Esophagus muscularis mucosa (tissue), 4 donors: ENCODE measurements around the gene SKOR2. TPM values are rescaled to one million over a fixed set of nuclear protein-coding genes. Genes with fewer than 3 reads are reported as not detected.
"Not testable (repeated sequence)": the region's sequence is repeated elsewhere in the genome, so short reads cannot be mapped to it uniquely, and the experiment has no call there.

Source experiments
- DNase-seq: peaks from one replicate; pipeline ENCODE4 v3.0.0-alpha.2; 2017; ENCODE audit errors: extremely low spot score
- H3K27ac ChIP-seq, 4 donors: fragments of 200-600 bp; sonication (generic); replicated peaks in 1 of 4; 1 replicate in 3 of 4; 2 replicates in 1 of 4; pipeline ENCODE4 v1.5.1; 2016 to 2019; ENCODE audit warnings: mild to moderate bottlenecking in 1 of 4
- H3K27me3 ChIP-seq, 4 donors: fragments of 200-600 bp; sonication (generic); one replicate each; pipeline versions ENCODE4 v1.5.1 to v1.6.0; 2016 to 2019
- H3K36me3 ChIP-seq, 4 donors: fragments of 200-600 bp; sonication (generic); one replicate each; pipeline ENCODE4 v1.5.1; 2016 to 2019
- H3K4me1 ChIP-seq, 4 donors: fragments of 200-600 bp; sonication (generic); one replicate each; pipeline ENCODE4 v1.5.1; 2016 to 2019
- H3K4me3 ChIP-seq, 4 donors: fragments of 200-600 bp; sonication (generic); 1 replicate in 2 of 4; 2 replicates in 2 of 4; pipeline ENCODE4 v1.5.1; 2016 to 2019; ENCODE audit warnings: mild to moderate bottlenecking in 4 of 4, moderate library complexity in 1 of 4
- H3K9me3 ChIP-seq, 4 donors: fragments of 200-600 bp; sonication (generic); 1 replicate in 3 of 4; 2 replicates in 1 of 4; pipeline ENCODE4 v1.5.1; 2016 to 2019
- EP300 ChIP-seq: sonication (generic); formaldehyde crosslinking; IDR thresholded peaks from one replicate; pipeline ENCODE4 v1.6.1; 2017; ENCODE audit warnings: antibody characterized with exemption
- POLR2A ChIP-seq: fragments of 450-650 bp; IDR thresholded peaks from one replicate; pipeline ENCODE4 v1.6.1; 2017; ENCODE audit warnings: antibody characterized with exemption, moderate library complexity, mild to moderate bottlenecking, low read depth
- POLR2AphosphoS5 ChIP-seq, 2 donors: sonication (generic); formaldehyde crosslinking; IDR thresholded peaks; one replicate each; pipeline ENCODE4 v1.6.1; 2017; ENCODE audit warnings: antibody characterized with exemption in 2 of 2
- WGBS: methylation state at CpG from one replicate; pipeline ENCODE4 v1.1.5; 2018; 5-methylcytosine and 5-hydroxymethylcytosine counted together
- intact Hi-C: fragments of 100-400 bp; cut with DNase I; formaldehyde crosslinking; loops from one replicate; pipeline ENCODE4 v1.15.1; 2023
- total RNA-seq, 4 donors: library from RNA; depleted of rRNA; stranded (reverse); fragments of >200 nt; gene quantifications; one replicate each; pipeline versions ENCODE4 v1.1.0 to v1.2.1, GENCODE V29; 2016
- TF ChIP-seq, protein P1 (sequence below), 3 experiments: fragments of 200-600 bp in 2 of 3; fragments of 450-650 bp in 1 of 3; sonication (generic) in 2 of 3; IDR thresholded peaks; one replicate each; pipeline ENCODE4 v1.5.1; 2017 to 2019; ENCODE audit warnings: antibody characterized with exemption in 3 of 3, mild to moderate bottlenecking in 2 of 3, moderate library complexity in 1 of 3

SKOR2 gene
- total RNA-seq, 4 donors from 2014 or later, result not detected

DNA sequence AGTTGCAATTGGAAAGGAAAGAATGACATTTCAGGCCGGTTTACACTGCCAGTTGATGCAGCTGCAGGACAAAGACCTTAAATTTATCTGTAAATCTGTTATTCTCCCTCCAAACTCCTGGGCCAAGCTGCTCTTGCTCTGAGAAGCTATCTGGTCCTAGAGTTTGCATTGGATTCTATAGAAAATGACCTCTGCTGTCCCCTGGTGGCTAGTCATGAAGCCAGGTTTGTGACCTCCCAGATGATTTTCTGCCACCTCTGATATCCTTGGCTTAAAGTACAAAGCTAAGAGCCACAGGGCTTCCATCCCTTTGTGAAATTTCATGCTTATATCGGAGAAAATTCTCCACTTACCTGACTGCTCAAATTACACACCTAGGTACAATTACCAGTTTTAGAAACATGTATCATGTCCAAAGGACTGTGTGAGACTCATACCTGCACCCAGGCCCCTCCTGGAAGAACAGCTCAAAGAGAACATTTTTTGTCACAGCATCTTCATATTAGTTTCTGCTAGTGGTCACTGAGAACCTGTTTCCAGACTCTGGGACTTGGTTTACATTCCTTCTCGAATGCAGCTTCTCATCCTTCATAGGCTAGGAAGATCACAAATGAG lies 46.4 kb downstream of the SKOR2 start:
- 50% methylated on average over 3 of the region's 3 CpGs for WGBS
- Histone ChIP-seq H3K4me3 (no peak overlapping the region), H3K36me3 (no peaks in the 10 kb centered on the region), H3K9me3 (no peaks in the 10 kb centered on the region), H3K27ac (no peak overlapping the region), H3K27me3 (peaks cover 0 to 21% (median 0%) of the 10 kb centered on the region in 4 donors), H3K4me1 (no peaks in the 10 kb centered on the region)
- DNase-seq, result no peak
- no peak for TF ChIP-seq EP300
- TF ChIP-seq, protein P1, sequence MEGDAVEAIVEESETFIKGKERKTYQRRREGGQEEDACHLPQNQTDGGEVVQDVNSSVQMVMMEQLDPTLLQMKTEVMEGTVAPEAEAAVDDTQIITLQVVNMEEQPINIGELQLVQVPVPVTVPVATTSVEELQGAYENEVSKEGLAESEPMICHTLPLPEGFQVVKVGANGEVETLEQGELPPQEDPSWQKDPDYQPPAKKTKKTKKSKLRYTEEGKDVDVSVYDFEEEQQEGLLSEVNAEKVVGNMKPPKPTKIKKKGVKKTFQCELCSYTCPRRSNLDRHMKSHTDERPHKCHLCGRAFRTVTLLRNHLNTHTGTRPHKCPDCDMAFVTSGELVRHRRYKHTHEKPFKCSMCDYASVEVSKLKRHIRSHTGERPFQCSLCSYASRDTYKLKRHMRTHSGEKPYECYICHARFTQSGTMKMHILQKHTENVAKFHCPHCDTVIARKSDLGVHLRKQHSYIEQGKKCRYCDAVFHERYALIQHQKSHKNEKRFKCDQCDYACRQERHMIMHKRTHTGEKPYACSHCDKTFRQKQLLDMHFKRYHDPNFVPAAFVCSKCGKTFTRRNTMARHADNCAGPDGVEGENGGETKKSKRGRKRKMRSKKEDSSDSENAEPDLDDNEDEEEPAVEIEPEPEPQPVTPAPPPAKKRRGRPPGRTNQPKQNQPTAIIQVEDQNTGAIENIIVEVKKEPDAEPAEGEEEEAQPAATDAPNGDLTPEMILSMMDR (IDR thresholded peaks at IDR 0.05), result peak; percentile 67 to 78 (median 74)
- intact Hi-C loops, result no loop called here

DNA sequence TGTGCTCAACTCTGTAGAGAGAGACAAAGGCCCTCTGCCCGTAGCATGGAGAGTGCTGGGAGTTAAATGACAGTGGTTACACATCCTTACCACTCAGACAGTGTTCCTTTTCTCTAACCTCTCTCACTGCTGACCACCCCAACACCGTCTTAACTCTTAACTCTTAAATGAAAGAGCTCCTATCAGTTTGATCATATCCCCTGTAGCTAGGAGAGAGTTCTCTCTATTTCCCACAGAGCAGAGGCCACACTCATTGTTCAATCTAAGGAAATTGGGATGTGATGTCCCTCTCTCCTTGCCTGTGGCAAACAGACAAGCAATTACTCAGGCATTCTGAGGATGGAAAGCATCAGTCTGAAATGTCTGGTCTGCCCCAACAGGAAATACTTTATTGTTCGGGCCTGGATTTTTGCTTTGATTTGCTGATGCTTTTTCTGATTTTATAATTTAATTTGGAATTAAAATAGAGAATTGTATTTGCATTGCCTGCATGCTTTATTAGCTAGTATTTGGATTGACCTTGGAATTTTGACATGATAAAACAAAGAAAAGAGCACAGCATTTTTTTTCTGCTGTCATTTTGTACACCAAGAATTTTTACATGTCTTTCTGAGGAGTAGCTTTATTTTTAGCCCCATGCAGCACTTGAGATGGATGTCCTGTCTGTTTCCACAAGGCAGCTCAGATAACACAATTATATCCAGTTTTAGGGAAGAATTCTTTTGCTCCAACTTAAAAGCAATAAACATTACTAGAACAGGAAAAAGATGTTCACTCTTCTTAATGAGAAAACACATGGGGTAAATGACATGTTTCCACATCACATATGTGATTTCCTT lies 47.6 kb downstream of the SKOR2 start:
- no peak for DNase-seq
- TF ChIP-seq, protein P1 (IDR thresholded peaks at IDR 0.05), result no peak
- TF ChIP-seq POLR2AphosphoS5 (IDR thresholded peaks at IDR 0.05) (no peak), POLR2A (no peak), EP300 (no peak)
- WGBS, result 62% methylated on average over 3 of the region's 3 CpGs
- H3K27me3 ChIP-seq, result peaks cover 0 to 17% (median 0%) of the 10 kb centered on the region in 4 donors
- no peaks in the 10 kb centered on the region for H3K4me1 ChIP-seq
- intact Hi-C loops, result loop anchor here (2.0 kb wide), 1 partner anchor 103 kb away; no protein-coding TSS in a partner anchor
- H3K9me3 ChIP-seq, result no peaks in the 10 kb centered on the region
- H3K36me3 ChIP-seq, result no peaks in the 10 kb centered on the region
- no peak overlapping the region for H3K27ac ChIP-seq
- no peak overlapping the region for H3K4me3 ChIP-seq

DNA sequence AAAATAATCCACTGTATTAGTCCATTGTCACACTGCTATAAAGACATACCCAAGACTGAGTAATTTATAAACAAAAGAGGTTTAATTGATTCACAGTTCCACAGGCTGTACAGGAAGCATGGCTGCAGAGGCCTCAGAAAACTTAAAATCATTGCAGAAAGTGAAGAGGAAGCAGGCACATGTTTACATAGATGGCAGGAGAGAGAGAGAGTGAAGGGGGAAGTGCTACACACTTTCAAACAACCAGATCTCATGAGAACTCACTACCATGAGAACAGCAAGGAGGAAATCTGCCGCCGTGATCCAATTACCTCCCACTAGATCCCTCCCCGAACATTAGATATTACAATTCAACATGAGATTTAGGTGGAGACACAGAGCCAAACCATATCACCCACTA lies 55.5 kb downstream of the SKOR2 start:
- 55% methylated on average over 3 of the region's 3 CpGs for WGBS
- DNase-seq, H3K9me3 ChIP-seq, H3K4me1 ChIP-seq, intact Hi-C loops, H3K27ac ChIP-seq, H3K4me3 ChIP-seq, H3K27me3 ChIP-seq, H3K36me3 ChIP-seq: not testable (repeated sequence)

DNA sequence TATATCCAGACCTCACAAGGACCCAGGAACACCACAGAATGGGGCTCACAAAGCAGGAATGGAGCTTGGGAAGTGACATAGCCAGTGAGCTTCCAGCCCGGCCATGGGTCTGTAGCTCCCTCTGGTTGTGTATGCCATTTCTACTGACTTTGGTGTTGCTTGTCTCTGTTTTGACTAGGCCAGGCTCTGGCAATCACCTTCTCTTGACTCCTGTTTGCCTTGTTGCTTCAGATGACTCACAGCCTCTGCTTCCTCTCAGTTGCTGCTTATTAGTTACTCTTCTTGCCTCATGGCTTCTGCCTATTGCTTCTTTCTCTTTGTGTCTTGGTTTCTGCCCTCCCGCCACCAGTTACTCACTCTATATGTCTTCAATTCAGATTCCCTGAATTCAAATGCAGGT lies 59.5 kb downstream of the SKOR2 start:
- H3K27me3 ChIP-seq, result peaks cover 0 to 14% (median 0%) of the 10 kb centered on the region in 4 donors
- no peak for DNase-seq
- no peaks in the 10 kb centered on the region for H3K36me3 ChIP-seq
- intact Hi-C loops, result no loop called here
- H3K27ac ChIP-seq, result no peak overlapping the region
- H3K4me3 ChIP-seq, result no peak overlapping the region
- WGBS, result 96% methylated on average over 2 of the region's 2 CpGs
- H3K4me1 ChIP-seq, result no peaks in the 10 kb centered on the region
- TF ChIP-seq, protein P1 (IDR thresholded peaks at IDR 0.05), result no peak
- TF ChIP-seq POLR2AphosphoS5 (IDR thresholded peaks at IDR 0.05) (no peak), POLR2A (no peak), EP300 (no peak)
- no peaks in the 10 kb centered on the region for H3K9me3 ChIP-seq

DNA sequence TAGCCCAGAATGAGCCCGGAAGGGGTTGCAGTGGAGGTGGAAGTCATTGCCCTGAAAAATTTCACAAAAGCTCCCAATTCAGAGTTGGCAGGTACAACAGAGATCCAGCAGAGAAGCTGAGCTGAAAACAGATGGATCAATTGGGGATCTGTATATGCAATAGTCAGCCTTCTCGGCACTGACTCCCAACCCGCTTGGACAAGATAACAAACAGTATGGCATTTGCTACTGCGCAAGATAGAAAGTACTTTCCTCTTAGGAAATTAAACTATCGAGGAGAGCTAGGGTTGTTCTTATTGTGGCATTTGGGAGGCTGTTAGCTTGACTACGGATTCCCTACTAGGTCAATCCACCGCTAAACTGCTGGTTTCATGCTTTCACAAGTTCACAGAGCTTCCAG lies 63.7 kb downstream of the SKOR2 start:
- TF ChIP-seq EP300, result no peak
- no peak overlapping the region for H3K4me3 ChIP-seq
- no peak for DNase-seq
- H3K27me3 ChIP-seq, result peaks cover 0 to 5% (median 0%) of the 10 kb centered on the region in 4 donors
- no peaks in the 10 kb centered on the region for H3K4me1 ChIP-seq
- H3K36me3 ChIP-seq, result no peaks in the 10 kb centered on the region
- 96% methylated on average over 7 of the region's 7 CpGs for WGBS
- no peak overlapping the region for H3K27ac ChIP-seq
- H3K9me3 ChIP-seq, result no peaks in the 10 kb centered on the region
- intact Hi-C loops, result no loop called here
